BLaER1 (cell line): ENCODE data around the gene ARHGEF11.

Experiments used
- H3K27ac ChIP-seq: shearing (Covaris generic); formaldehyde crosslinking; 2 replicates; pipeline ENCODE4 v1.8.1; 2022
- H3K27me3 ChIP-seq: shearing (Covaris generic); formaldehyde crosslinking; 2 replicates; pipeline ENCODE4 v1.8.1; 2022
- H3K36me3 ChIP-seq: shearing (Covaris generic); formaldehyde crosslinking; 2 replicates; pipeline ENCODE4 v1.8.1; 2022
- H3K4me1 ChIP-seq: shearing (Covaris generic); formaldehyde crosslinking; 2 replicates; pipeline ENCODE4 v1.8.1; 2022
- H3K4me2 ChIP-seq: shearing (Covaris generic); formaldehyde crosslinking; 2 replicates; pipeline ENCODE4 v1.8.1; 2022
- H3K4me3 ChIP-seq: shearing (Covaris generic); formaldehyde crosslinking; 2 replicates; pipeline ENCODE4 v1.8.1; 2022
- H3K9ac ChIP-seq: shearing (Covaris generic); formaldehyde crosslinking; 2 replicates; pipeline ENCODE4 v1.8.1; 2022
- H3K9me3 ChIP-seq: shearing (Covaris generic); formaldehyde crosslinking; 2 replicates; pipeline ENCODE4 v1.8.1; 2022
- H4K20me1 ChIP-seq: shearing (Covaris generic); formaldehyde crosslinking; 2 replicates; pipeline ENCODE4 v1.8.1; 2022
- Cebpa-rat ChIP-seq: shearing (Covaris generic); IDR thresholded peaks from 2 replicates; pipeline ENCODE4 v1.8.1; 2022

ARHGEF11 gene

GRCh38 chr1:157050836-157051235 lies 5.3 kb upstream of the ARHGEF11 start:
- Histone ChIP-seq H3K4me1 (peaks cover 6% of the 10 kb centered on the region; the same call in 1 of the 2 replicates), H4K20me1 (no peaks in the 10 kb centered on the region), H3K27ac (no peak overlapping the region), H3K36me3 (no peaks in the 10 kb centered on the region), H3K9me3 (peaks cover 10% of the 10 kb centered on the region; the same call in 1 of the 2 replicates), H3K9ac (no peak overlapping the region), H3K4me2 (no peak overlapping the region), H3K4me3 (no peak overlapping the region), H3K27me3 (no peaks in the 10 kb centered on the region)
- no peak for TF ChIP-seq Cebpa-rat

GRCh38 chr1:157047062-157047410 lies 1.5 kb upstream of the ARHGEF11 start:
- H3K9ac ChIP-seq: no peak overlapping the region
- no peak overlapping the region for H3K27ac ChIP-seq
- H3K4me1 ChIP-seq: peaks cover 36% of the 10 kb centered on the region
- H3K27me3 ChIP-seq: no peaks in the 10 kb centered on the region
- H3K9me3 ChIP-seq: no peaks in the 10 kb centered on the region
- no peak for TF ChIP-seq Cebpa-rat
- no peak overlapping the region for H3K4me3 ChIP-seq
- peaks cover 27% of the 10 kb centered on the region for H4K20me1 ChIP-seq
- no peak overlapping the region for H3K4me2 ChIP-seq
- H3K36me3 ChIP-seq: no peaks in the 10 kb centered on the region

- H3K9me3 ChIP-seq: no peaks in the 10 kb centered on the region
- peaks cover 53% of the 10 kb centered on the region for H4K20me1 ChIP-seq
- peak overlapping the region; percentile 90 for H3K9ac ChIP-seq
- TF ChIP-seq Cebpa-rat: no peak
- H3K36me3 ChIP-seq: peaks cover 6% of the 10 kb centered on the region; the same call in 1 of the 2 replicates
- H3K27ac ChIP-seq: no peak overlapping the region
- no peaks in the 10 kb centered on the region for H3K27me3 ChIP-seq
- peak overlapping the region; percentile 85 for H3K4me2 ChIP-seq
- peak overlapping the region; percentile 86 for H3K4me3 ChIP-seq
- peaks cover 44% of the 10 kb centered on the region for H3K4me1 ChIP-seq
Measured at GRCh38 chr1:157044326-157044725, 1.2 kb downstream of the ARHGEF11 start.

GRCh38 chr1:157043685-157044084 lies 1.9 kb downstream of the ARHGEF11 start:
- no peaks in the 10 kb centered on the region for H3K9me3 ChIP-seq
- peaks cover 12% of the 10 kb centered on the region; the same call in 1 of the 2 replicates for H3K36me3 ChIP-seq
- peak overlapping the region; percentile 86 for H3K4me3 ChIP-seq
- H3K27ac ChIP-seq: no peak overlapping the region
- no peak overlapping the region; the same call in 1 of the 2 replicates for H3K9ac ChIP-seq
- H3K27me3 ChIP-seq: no peaks in the 10 kb centered on the region
- no peak for TF ChIP-seq Cebpa-rat
- peak overlapping the region; percentile 85 for H3K4me2 ChIP-seq
- H3K4me1 ChIP-seq: peaks cover 44% of the 10 kb centered on the region
- H4K20me1 ChIP-seq: peaks cover 60% of the 10 kb centered on the region

GRCh38 chr1:157042846-157043245 lies 2.7 kb downstream of the ARHGEF11 start:
- Histone ChIP-seq H3K4me3 (peak overlapping the region; percentile 86; the same call in 1 of the 2 replicates), H3K4me2 (peak overlapping the region; percentile 85), H4K20me1 (peaks cover 64% of the 10 kb centered on the region), H3K4me1 (peaks cover 44% of the 10 kb centered on the region), H3K27ac (no peak overlapping the region), H3K9me3 (no peaks in the 10 kb centered on the region), H3K27me3 (no peaks in the 10 kb centered on the region), H3K9ac (no peak overlapping the region), H3K36me3 (peaks cover 20% of the 10 kb centered on the region; the same call in 1 of the 2 replicates)
- no peak for TF ChIP-seq Cebpa-rat

GRCh38 chr1:157040802-157041201 lies 4.7 kb downstream of the ARHGEF11 start:
- Histone ChIP-seq H3K4me1 (peaks cover 38% of the 10 kb centered on the region), H4K20me1 (peaks cover 71% of the 10 kb centered on the region), H3K27me3 (no peaks in the 10 kb centered on the region), H3K36me3 (peaks cover 25% of the 10 kb centered on the region), H3K9ac (no peak overlapping the region), H3K9me3 (no peaks in the 10 kb centered on the region), H3K4me3 (no peak overlapping the region), H3K27ac (no peak overlapping the region), H3K4me2 (0 out of 2 replicates have a peak overlapping the region, but pooled peaks have one; percentile 6)
- no peak for TF ChIP-seq Cebpa-rat

GRCh38 chr1:157035121-157035520 lies 10.4 kb downstream of the ARHGEF11 start:
- H3K4me2 ChIP-seq: no peak overlapping the region
- TF ChIP-seq Cebpa-rat: no peak
- H3K36me3 ChIP-seq: peaks cover 27% of the 10 kb centered on the region
- no peak overlapping the region for H3K27ac ChIP-seq
- no peaks in the 10 kb centered on the region for H3K27me3 ChIP-seq
- peaks cover 8% of the 10 kb centered on the region; the same call in 1 of the 2 replicates for H3K4me1 ChIP-seq
- no peaks in the 10 kb centered on the region for H3K9me3 ChIP-seq
- no peak overlapping the region for H3K9ac ChIP-seq
- peaks cover 74% of the 10 kb centered on the region for H4K20me1 ChIP-seq
- no peak overlapping the region for H3K4me3 ChIP-seq

- peak overlapping the region; percentile 27; the same call in 1 of the 2 replicates for H3K4me2 ChIP-seq
- H3K9ac ChIP-seq: no peak overlapping the region
- H3K4me3 ChIP-seq: no peak overlapping the region
- peaks cover 8% of the 10 kb centered on the region; the same call in 1 of the 2 replicates for H3K4me1 ChIP-seq
- no peaks in the 10 kb centered on the region for H3K9me3 ChIP-seq
- H3K27ac ChIP-seq: no peak overlapping the region
- H3K27me3 ChIP-seq: no peaks in the 10 kb centered on the region
- peaks cover 26% of the 10 kb centered on the region for H3K36me3 ChIP-seq
- TF ChIP-seq Cebpa-rat: no peak
- H4K20me1 ChIP-seq: peaks cover 68% of the 10 kb centered on the region
Measured at GRCh38 chr1:157034137-157034800, 11.3 kb downstream of the ARHGEF11 start.

- H4K20me1 ChIP-seq: peaks cover 65% of the 10 kb centered on the region
- no peaks in the 10 kb centered on the region for H3K27me3 ChIP-seq
- TF ChIP-seq Cebpa-rat: no peak
Measured at GRCh38 chr1:157033357-157033876, 12.1 kb downstream of the ARHGEF11 start.

GRCh38 chr1:157032303-157032702 lies 13.2 kb downstream of the ARHGEF11 start:
- H4K20me1 ChIP-seq: peaks cover 75% of the 10 kb centered on the region
- no peak overlapping the region for H3K27ac ChIP-seq
- H3K9me3 ChIP-seq: no peaks in the 10 kb centered on the region
- no peak overlapping the region for H3K4me3 ChIP-seq
- H3K4me1 ChIP-seq: peaks cover 8% of the 10 kb centered on the region; the same call in 1 of the 2 replicates
- no peak overlapping the region for H3K4me2 ChIP-seq
- H3K9ac ChIP-seq: no peak overlapping the region
- H3K36me3 ChIP-seq: peaks cover 20% of the 10 kb centered on the region
- TF ChIP-seq Cebpa-rat: no peak
- H3K27me3 ChIP-seq: no peaks in the 10 kb centered on the region

More at GRCh38 chr1:157033357-157033876, 12.1 kb downstream of the ARHGEF11 start:
- no peaks in the 10 kb centered on the region for H3K9me3 ChIP-seq
- no peak overlapping the region for H3K27ac ChIP-seq
- H3K4me2 ChIP-seq: no peak overlapping the region
- no peak overlapping the region for H3K4me3 ChIP-seq
- no peak overlapping the region for H3K9ac ChIP-seq
- peaks cover 8% of the 10 kb centered on the region; the same call in 1 of the 2 replicates for H3K4me1 ChIP-seq
- H3K36me3 ChIP-seq: peaks cover 25% of the 10 kb centered on the region
